Right lobe of liver (tissue), 4 donors: ENCODE results near the gene COLEC11.

Experiments
- CTCF ChIP-seq, 4 donors: fragments of 200-600 bp in 3 of 4; fragments of 450-650 bp in 1 of 4; IDR thresholded peaks; one replicate each; pipeline versions ENCODE4 v1.5.1 to v1.8.0; 2016 to 2022; ENCODE audit warnings: antibody characterized with exemption in 4 of 4, mild to moderate bottlenecking in 2 of 4
- POLR2A ChIP-seq: fragments of 450-650 bp; IDR thresholded peaks from one replicate; pipeline ENCODE4 v1.6.1; 2017; ENCODE audit warnings: antibody characterized with exemption, mild to moderate bottlenecking
- donor health status: DM: no; HTN: no; CAD: no.
- donor health status: DM: no; HTN: no; CAD: no.
- donor health status: DM: no; HTN: yes; CAD: no.

GRCh38 chr2:3589086-3589485 lies 5.8 kb upstream of the COLEC11 start:
- TF ChIP-seq CTCF (IDR thresholded peaks at IDR 0.05): no peak
- no peak for TF ChIP-seq POLR2A
